ENCODE results near the gene TEX14.

- TF ChIP-seq, protein P1, sequence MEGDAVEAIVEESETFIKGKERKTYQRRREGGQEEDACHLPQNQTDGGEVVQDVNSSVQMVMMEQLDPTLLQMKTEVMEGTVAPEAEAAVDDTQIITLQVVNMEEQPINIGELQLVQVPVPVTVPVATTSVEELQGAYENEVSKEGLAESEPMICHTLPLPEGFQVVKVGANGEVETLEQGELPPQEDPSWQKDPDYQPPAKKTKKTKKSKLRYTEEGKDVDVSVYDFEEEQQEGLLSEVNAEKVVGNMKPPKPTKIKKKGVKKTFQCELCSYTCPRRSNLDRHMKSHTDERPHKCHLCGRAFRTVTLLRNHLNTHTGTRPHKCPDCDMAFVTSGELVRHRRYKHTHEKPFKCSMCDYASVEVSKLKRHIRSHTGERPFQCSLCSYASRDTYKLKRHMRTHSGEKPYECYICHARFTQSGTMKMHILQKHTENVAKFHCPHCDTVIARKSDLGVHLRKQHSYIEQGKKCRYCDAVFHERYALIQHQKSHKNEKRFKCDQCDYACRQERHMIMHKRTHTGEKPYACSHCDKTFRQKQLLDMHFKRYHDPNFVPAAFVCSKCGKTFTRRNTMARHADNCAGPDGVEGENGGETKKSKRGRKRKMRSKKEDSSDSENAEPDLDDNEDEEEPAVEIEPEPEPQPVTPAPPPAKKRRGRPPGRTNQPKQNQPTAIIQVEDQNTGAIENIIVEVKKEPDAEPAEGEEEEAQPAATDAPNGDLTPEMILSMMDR (IDR thresholded peaks at IDR 0.05) = no peak
- TF ChIP-seq POLR2A (IDR thresholded peaks at IDR 0.05) = no peak
These were observed 86.4 kb downstream of the TEX14 start for GRCh38 chr17:58605470-58605869.

Measured in heart left ventricle (tissue), 13 donors.